ENCODE results near the gene SCML1.

- TF ChIP-seq CTCF (conservative IDR thresholded peaks at IDR 0.05; ENCODE audit: low read length) (no peak), EZH2phosphoT487 (IDR thresholded peaks at IDR 0.05; ENCODE audit: borderline replicate concordance, low read depth, low read length) (no peak)
Measured at GRCh38 chrX:17787557-17787956, 50.3 kb downstream of the SCML1 start.

Data from OCI-LY7 (cell line).